KBM-7 (cell line): ENCODE measurements around the gene TBX19.
"Not testable (repeated sequence)": the region's sequence is repeated elsewhere in the genome, so short reads cannot be mapped to it uniquely, and the experiment has no call there.

Source experiments
- DNase-seq: peaks from one replicate; pipeline ENCODE4 v3.0.0-alpha.2; 2015
- in situ Hi-C: fragments of 300-500 bp; cut with MboI; formaldehyde crosslinking; loops from 2 replicates; pipeline ENCODE4 v1.14.3; 2020; ENCODE audit warnings: low sequenced_read_pairs, low pct_unique_long_range_greater_than_20kb, mixed read lengths

Gene TBX19

DNA sequence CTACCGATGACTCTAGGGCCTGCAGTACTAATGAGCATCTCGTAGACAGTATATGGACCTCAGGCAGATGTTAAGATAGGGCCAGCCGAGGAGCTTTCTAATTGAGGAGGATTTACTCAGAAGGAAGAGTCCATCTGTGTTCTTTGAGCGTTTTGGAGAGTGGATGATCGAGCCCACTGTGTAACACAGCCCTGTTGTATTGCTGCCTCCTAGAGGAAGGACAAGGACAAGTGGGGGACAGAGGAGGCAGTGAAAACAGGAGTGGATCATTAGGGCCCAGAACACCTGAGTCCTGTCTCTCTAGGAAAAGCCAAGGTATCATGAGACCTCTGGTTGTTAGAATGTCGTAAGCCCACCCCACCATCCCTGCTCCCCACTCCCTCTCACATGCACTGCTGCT lies 62.9 kb downstream of the TBX19 start:
- in situ Hi-C loops: no loop called here
- DNase-seq: no peak

GRCh38 chr1:168344517-168344916 lies 63.8 kb downstream of the TBX19 start:
- in situ Hi-C loops: no loop called here
- no peak for DNase-seq

DNA sequence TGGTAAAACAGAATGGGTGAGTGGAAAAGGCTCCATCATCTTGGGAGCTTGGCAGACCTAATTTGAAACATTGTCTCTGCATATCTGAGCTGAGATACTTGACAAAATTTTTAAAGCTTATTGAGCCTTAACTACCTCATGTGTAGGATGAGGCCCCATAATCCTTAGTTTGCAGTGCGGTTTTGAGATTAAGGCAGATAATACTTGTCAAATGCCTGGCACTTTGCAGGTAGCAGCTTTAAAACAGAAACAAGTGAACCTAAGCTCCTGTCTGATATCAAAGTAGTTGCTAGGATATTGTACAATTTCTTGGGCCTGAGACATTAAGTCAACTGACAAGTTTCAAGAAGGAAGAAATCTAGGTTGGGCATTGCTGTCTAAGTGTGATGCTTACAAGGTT lies 65.3 kb downstream of the TBX19 start:
- no peak for DNase-seq
- in situ Hi-C loops: no loop called here

GRCh38 chr1:168347630-168348029 lies 67.0 kb downstream of the TBX19 start:
- no peak for DNase-seq
- in situ Hi-C loops: no loop called here

DNA sequence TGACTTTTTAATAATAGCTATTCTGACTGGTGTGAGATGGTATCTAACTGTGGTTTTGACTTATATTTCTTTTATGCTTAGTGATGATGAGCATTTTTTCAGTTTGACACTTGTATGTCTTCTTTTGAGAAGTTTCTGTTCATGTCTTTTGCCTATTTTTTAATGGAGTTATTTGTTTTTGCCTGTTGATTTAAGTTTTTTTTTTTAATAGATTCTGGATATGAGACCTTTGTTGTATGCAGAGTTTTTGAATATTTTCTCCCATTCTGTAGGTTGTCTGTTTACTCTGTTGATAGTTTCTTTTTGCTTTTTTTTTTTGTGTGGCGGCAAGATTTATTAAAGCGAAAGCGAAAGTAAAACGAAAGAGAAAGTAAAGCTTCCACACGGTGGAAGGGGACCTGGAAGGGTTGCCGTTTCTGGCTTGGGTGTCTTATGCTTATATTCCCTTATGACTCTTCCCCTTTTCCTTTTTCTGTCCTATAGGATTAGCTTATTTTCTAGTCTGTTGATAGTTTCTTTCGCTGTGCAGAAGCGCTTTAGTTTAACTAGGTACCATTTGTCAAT lies 67.6 kb downstream of the TBX19 start:
- peak; percentile 65 for DNase-seq
- in situ Hi-C loops: no loop called here

GRCh38 chr1:168354335-168355269 lies 73.9 kb downstream of the TBX19 start:
- in situ Hi-C loops, DNase-seq: not testable (repeated sequence)

DNA sequence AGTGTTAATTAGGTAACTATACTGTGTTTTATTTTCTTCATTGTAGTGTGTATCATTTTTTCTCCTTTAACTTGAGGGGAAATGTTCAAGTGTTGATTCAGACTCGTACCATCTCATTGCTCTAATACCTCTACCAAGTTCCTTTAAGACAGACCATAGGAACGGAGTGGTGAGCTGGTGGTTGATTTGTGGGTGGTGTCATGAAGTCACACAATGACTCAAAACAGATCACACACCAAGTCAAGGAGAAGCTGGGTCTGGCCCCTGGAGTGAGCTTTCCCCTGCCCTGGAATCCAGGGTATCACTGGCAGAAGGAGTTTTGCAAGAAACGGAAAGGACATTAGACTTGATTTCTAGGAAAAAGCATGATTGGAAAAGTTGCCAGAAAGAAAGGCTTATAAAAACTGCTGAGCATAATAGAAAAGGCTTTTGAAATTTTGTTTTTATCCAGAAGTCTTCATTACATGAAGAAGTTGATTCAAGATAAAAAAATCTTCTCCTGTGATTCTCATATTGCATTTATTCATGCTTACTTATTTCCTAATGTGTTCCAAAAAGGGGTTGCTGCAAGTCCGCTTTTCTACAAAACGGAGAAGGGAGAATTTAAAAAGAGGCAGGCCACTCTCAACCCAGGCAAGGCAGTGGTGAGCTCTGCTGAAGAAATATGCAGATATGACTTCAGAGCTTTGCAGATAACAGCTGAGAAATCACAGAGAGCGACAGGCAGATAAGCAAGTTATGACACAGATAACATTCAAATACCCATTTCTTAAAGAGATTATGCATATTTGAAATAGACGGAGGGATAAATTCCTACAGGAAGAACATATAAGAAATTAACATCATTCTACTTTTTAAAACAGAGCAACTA lies 79.7 kb downstream of the TBX19 start:
- no peak for DNase-seq
- in situ Hi-C loops: no loop called here

DNA sequence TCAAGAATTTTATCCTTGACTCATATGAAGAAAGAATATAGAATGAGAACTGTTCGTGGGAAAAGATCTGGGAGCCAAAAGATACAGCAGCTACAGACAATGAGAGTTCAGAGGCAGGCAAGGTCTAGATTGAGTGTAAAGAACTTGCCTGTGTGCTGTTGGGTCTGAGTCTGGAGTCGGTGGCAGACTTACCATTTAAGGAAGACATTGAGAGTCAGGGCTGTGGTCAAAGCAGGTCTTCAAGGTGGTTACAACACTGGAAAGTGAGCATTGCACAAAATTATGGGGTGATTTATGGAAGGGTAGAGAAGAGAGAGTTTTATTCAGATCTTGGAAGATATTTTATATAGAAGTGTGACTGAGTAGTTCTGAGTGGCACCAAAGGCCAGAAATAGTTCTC lies 80.6 kb downstream of the TBX19 start:
- no peak for DNase-seq
- in situ Hi-C loops: no loop called here

DNA sequence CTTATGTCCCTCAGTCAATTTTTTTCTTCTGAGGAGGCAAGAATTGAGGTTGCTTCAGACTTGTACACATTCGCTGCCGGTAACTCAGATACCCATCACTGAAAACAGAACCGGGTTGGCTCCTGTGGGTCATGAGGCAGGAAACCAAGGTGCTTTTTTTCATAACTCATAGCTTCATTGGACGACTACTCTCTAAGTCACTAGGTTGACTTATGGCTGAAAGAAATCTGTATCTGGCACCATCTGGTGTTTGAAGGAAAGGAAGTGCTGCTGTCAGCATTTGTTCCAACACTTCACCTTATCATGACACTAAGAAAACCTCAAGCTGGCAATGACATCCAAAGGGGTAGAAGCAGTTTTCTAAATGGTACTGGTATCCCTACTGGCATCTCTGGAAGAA lies 82.3 kb downstream of the TBX19 start:
- no peak for DNase-seq
- in situ Hi-C loops: no loop called here
